Lung (tissue), 12 donors: ENCODE data around the gene CTDSPL. TPM values are rescaled to one million over a fixed set of nuclear protein-coding genes. Genes with fewer than 3 reads are reported as not detected.

Experiments
- ATAC-seq: fragments of 200-7000 bp; cut with Tn5 transposase; one replicate; pipeline ENCODE4 v1.9.1; 2020; ENCODE audit warnings: moderate number of reproducible peaks; ENCODE audit not compliant: insufficient read depth, low FRiP score
- DNase-seq, 3 donors: peaks; one replicate each; pipeline ENCODE4 v3.0.0-alpha.2; 2013 to 2017
- H3K27ac ChIP-seq, 2 donors: one replicate each; pipeline ENCODE4 v1.5.1; 2013; ENCODE audit warnings: mild to moderate bottlenecking in 2 of 2, moderate library complexity in 2 of 2, control low read depth in 1 of 2, inconsistent platforms in 1 of 2, low read depth in 1 of 2, low read length in 1 of 2
- H3K27me3 ChIP-seq, 3 donors: one replicate each; pipeline ENCODE4 v1.5.1; 2013; ENCODE audit warnings: low read length in 2 of 3; ENCODE audit not compliant: control insufficient read depth in 3 of 3, insufficient read depth in 3 of 3
- H3K36me3 ChIP-seq, 4 donors: one replicate each; pipeline ENCODE4 v1.5.1; 2013; ENCODE audit warnings: low read length in 4 of 4, mild to moderate bottlenecking in 1 of 4, moderate library complexity in 1 of 4; ENCODE audit not compliant: control insufficient read depth in 4 of 4, insufficient read depth in 4 of 4
- H3K4me1 ChIP-seq, 5 donors: one replicate each; pipeline ENCODE4 v1.5.1; 2013; ENCODE audit warnings: low read length in 5 of 5, mild to moderate bottlenecking in 2 of 5, moderate library complexity in 1 of 5; ENCODE audit not compliant: control insufficient read depth in 5 of 5, insufficient read depth in 5 of 5
- H3K4me3 ChIP-seq: one replicate; pipeline ENCODE4 v1.5.1; 2013; ENCODE audit warnings: mild to moderate bottlenecking, control low read depth, moderate library complexity
- H3K9ac ChIP-seq, 2 donors: one replicate each; pipeline ENCODE4 v1.5.1; 2013; ENCODE audit warnings: low read length in 2 of 2, control low read depth in 1 of 2; ENCODE audit not compliant: insufficient read depth in 1 of 2
- H3K9me3 ChIP-seq, 4 donors: one replicate each; pipeline ENCODE4 v1.5.1; 2013; ENCODE audit warnings: low read length in 3 of 4, mild to moderate bottlenecking in 1 of 4, moderate library complexity in 1 of 4; ENCODE audit not compliant: control insufficient read depth in 4 of 4, insufficient read depth in 3 of 4
- WGBS, 2 donors: extraction: QIAGEN DNeasy Blood & Tissue Kit; methylation state at CpG; one replicate each; pipeline ENCODE4 v1.1.7; 2013; 5-methylcytosine and 5-hydroxymethylcytosine counted together
- polyA plus RNA-seq, 2 donors: library from polyadenylated mRNA; stranded (reverse); fragments of 200-250 nt; gene quantifications; one replicate each; pipeline ENCODE4 v1.2.1, GENCODE V29; 2013
- total RNA-seq, 2 donors: library from RNA; depleted of rRNA in 1 of 2; stranded (reverse); fragments of >200 nt in 1 of 2; gene quantifications; one replicate each; pipeline ENCODE4 v1.2.1, GENCODE V29; 2014 to 2021
- TF ChIP-seq, protein P1 (sequence below): IDR thresholded peaks from 2 replicates; pipeline ENCODE4 v1.5.1; 2012; ENCODE audit warnings: mild to moderate bottlenecking; ENCODE audit errors: control extremely low read depth, extremely low read depth
- donor health status: control.
- donor health status: control.
- donor health status: Bipolar disorder and iron deficiency.
- donor health status: healthy.
- donor health status: DM: yes; HTN: yes; CAD: no.

Gene CTDSPL
- total and polyA plus RNA-seq, 4 donors = 12.5 to 79.1 (median 33.5) TPM

GRCh38 chr3:37940242-37940908, 78.7 kb downstream of the CTDSPL start:
- H3K4me3 ChIP-seq = no peak overlapping the region
- ATAC-seq (no peak), DNase-seq (no peak)
- H3K9ac ChIP-seq = peak overlapping the region in 1 of 2 donors; percentile 36
- H3K27ac ChIP-seq = peak overlapping the region in 1 of 2 donors; percentile 27
- H3K9me3 ChIP-seq = no peaks in the 10 kb centered on the region
- H3K4me1 ChIP-seq = peaks cover 20 to 85% (median 66%) of the 10 kb centered on the region in 5 donors
- no peaks in the 10 kb centered on the region for H3K27me3 ChIP-seq
- WGBS, 2 donors = 79 to 88% methylated on average over 4 of the region's 4 CpGs
- H3K36me3 ChIP-seq = peaks cover 0 to 2% (median 0%) of the 10 kb centered on the region in 4 donors
- TF ChIP-seq, protein P1, sequence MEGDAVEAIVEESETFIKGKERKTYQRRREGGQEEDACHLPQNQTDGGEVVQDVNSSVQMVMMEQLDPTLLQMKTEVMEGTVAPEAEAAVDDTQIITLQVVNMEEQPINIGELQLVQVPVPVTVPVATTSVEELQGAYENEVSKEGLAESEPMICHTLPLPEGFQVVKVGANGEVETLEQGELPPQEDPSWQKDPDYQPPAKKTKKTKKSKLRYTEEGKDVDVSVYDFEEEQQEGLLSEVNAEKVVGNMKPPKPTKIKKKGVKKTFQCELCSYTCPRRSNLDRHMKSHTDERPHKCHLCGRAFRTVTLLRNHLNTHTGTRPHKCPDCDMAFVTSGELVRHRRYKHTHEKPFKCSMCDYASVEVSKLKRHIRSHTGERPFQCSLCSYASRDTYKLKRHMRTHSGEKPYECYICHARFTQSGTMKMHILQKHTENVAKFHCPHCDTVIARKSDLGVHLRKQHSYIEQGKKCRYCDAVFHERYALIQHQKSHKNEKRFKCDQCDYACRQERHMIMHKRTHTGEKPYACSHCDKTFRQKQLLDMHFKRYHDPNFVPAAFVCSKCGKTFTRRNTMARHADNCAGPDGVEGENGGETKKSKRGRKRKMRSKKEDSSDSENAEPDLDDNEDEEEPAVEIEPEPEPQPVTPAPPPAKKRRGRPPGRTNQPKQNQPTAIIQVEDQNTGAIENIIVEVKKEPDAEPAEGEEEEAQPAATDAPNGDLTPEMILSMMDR = no peak

DNA sequence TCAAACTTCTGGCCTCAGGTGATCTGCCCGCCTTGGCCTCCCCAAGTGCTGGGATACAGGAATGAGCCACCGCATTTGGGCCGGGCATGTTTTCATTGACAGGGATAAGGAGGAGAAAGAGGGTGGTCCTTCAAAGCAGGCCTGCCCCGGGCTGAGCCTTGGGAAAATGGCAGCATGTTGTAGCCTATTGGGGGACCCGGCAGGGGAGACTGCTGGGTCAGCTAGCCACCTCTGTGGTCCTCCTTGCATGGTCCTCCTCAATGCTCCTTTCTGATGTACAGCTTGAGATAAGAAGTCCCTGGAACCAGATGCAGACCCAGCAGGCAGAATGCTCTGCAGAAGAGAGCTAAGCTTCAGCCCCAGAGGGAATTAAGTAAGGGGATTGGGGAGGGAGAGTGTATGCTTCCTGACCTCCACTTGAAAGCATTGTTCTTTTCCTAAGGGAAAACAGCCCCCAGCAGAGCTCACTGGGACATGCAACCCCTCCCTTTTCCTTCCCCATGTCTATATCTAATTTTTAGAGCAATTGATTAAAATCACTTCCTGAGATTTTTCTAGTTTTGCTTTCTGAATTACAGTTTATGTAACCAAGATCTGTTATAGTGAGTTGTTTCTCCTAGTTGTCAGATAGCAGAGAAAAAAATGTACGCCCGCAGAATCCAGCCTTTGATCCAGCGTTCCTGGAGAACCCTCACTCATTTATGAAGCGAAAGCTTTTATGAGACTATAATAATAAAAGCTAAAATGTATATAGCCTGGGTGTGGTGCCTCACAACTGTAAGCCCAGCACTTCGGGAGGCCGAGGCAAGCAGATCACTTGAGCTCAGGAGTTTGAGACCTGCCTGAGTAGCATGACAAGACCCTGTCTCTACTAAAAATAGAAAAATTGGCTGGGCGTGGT, 80.2 kb downstream of the CTDSPL start:
- Histone ChIP-seq H3K9me3 (no peaks in the 10 kb centered on the region), H3K36me3 (peaks cover 0 to 2% (median 0%) of the 10 kb centered on the region in 4 donors), H3K27me3 (no peaks in the 10 kb centered on the region), H3K4me1 (peaks cover 20 to 85% (median 63%) of the 10 kb centered on the region in 5 donors), H3K27ac (peak overlapping the region in 1 of 2 donors; percentile 75), H3K4me3 (no peak overlapping the region), H3K9ac (peak overlapping the region in 1 of 2 donors; percentile 3)
- TF ChIP-seq, protein P1 = no peak
- DNase-seq (peak; percentile 27 to 57 (median 52)), ATAC-seq (no peak)
- WGBS, 2 donors = 61 to 78% methylated on average over 12 of the region's 12 CpGs

GRCh38 chr3:37942646-37943045, 81.0 kb downstream of the CTDSPL start:
- no peak overlapping the region for H3K4me3 ChIP-seq

More at GRCh38 chr3:37942646-37943045, 81.0 kb downstream of the CTDSPL start:
- Histone ChIP-seq H3K27ac (no peak overlapping the region), H3K4me1 (peaks cover 20 to 85% (median 63%) of the 10 kb centered on the region in 5 donors), H3K36me3 (peaks cover 0 to 2% (median 0%) of the 10 kb centered on the region in 4 donors), H3K9me3 (no peaks in the 10 kb centered on the region), H3K9ac (no peak overlapping the region), H3K27me3 (no peaks in the 10 kb centered on the region)
- no peak for DNase-seq
- no peak for ATAC-seq
- TF ChIP-seq, protein P1 = no peak
- 87 to 93% methylated on average over 2 of the region's 2 CpGs for WGBS, 2 donors
